Omental fat pad (tissue), 4 donors: ENCODE measurements around the gene CHMP1B. TPM values are rescaled to one million over a fixed set of nuclear protein-coding genes. Genes with fewer than 3 reads are reported as not detected.

ENCODE experiments used
- ATAC-seq: fragments of 150-250 bp; one replicate; pipeline ENCODE4 v1.9.1; 2016; ENCODE audit warnings: mild to moderate bottlenecking, moderate library complexity; ENCODE audit not compliant: low FRiP score
- DNase-seq: peaks from one replicate; pipeline ENCODE4 v3.0.0-alpha.2; 2019; ENCODE audit warnings: low spot score
- total RNA-seq, 4 donors: library from RNA; depleted of rRNA; stranded (reverse); fragments of >200 nt; gene quantifications; one replicate each; pipeline ENCODE4 v1.1.0, GENCODE V29; 2016
- TF ChIP-seq, protein P1 (sequence below), 3 donors: fragments of 450-650 bp; IDR thresholded peaks; one replicate each; pipeline ENCODE4 v1.5.1; 2016 to 2017; ENCODE audit warnings: antibody characterized with exemption in 3 of 3, mild to moderate bottlenecking in 3 of 3, moderate library complexity in 2 of 3

CHMP1B gene
- total RNA-seq, 4 donors from 2014 or later = 32.5 to 80.5 (median 44.5) TPM

DNA sequence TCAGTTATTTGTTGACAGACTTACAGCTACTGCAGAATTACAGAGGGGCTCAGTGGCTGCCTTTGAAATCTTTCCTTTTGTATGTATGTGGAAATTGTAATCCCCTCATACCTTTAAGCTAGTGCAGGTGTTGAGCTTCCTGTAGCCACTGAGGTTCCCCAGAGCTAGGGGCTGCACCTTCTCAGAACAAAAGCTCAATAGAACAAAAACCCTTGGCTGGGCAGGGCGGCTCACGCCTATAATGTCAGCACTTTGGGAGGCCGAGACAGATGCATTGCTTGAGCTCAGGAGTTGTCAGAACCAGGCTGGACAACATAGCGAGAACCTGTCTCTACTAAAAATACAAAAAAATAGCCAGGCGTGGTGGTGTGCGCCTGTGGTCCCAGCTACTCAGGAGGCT is 41.3 kb upstream of the CHMP1B start:
- ATAC-seq = no peak
- DNase-seq = no peak
- TF ChIP-seq, protein P1, sequence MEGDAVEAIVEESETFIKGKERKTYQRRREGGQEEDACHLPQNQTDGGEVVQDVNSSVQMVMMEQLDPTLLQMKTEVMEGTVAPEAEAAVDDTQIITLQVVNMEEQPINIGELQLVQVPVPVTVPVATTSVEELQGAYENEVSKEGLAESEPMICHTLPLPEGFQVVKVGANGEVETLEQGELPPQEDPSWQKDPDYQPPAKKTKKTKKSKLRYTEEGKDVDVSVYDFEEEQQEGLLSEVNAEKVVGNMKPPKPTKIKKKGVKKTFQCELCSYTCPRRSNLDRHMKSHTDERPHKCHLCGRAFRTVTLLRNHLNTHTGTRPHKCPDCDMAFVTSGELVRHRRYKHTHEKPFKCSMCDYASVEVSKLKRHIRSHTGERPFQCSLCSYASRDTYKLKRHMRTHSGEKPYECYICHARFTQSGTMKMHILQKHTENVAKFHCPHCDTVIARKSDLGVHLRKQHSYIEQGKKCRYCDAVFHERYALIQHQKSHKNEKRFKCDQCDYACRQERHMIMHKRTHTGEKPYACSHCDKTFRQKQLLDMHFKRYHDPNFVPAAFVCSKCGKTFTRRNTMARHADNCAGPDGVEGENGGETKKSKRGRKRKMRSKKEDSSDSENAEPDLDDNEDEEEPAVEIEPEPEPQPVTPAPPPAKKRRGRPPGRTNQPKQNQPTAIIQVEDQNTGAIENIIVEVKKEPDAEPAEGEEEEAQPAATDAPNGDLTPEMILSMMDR (IDR thresholded peaks at IDR 0.05) = no peak

DNA sequence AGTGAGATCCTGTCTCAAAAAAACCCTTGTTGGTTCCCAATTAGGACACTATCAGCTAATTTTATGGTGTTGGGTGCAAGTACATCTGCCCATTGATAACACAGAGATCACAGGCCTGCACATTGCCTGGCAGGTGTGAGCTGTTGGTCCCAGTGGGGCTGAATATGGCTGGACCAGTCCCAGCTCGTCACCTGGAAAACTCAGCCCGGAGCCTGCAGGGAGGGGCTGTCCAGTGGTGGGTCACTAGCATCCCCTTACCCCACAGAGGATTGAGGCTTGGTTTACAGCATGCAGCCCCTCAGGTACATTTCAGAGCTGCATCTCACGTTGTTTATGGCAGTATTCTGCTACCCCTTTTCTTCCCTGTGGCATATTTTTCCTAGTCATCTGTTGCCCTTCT is 40.8 kb upstream of the CHMP1B start:
- ATAC-seq (no peak), DNase-seq (no peak)
- TF ChIP-seq, protein P1 (IDR thresholded peaks at IDR 0.05) = no peak

DNA sequence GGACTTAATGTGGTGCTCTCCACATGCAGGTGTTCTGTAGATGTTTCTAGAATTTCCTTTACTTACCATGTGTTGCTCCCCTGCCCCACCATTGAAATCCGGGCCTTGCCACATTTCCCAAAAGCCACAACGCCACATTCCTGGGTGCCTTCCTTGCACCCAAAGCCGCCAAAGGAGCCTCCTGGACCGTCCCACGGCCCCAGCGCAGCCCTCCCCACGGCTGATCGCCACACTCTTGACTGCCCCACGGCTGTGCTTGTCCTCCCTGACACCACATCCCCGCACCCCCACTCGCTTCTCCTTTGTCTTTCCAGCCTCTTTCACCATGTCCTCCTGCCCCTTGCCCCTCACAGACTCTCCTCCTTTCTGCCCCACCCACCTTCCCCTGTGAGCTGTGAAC is 40.2 kb upstream of the CHMP1B start:
- DNase-seq (no peak), ATAC-seq (no peak)
- TF ChIP-seq, protein P1 (IDR thresholded peaks at IDR 0.05) = no peak

DNA sequence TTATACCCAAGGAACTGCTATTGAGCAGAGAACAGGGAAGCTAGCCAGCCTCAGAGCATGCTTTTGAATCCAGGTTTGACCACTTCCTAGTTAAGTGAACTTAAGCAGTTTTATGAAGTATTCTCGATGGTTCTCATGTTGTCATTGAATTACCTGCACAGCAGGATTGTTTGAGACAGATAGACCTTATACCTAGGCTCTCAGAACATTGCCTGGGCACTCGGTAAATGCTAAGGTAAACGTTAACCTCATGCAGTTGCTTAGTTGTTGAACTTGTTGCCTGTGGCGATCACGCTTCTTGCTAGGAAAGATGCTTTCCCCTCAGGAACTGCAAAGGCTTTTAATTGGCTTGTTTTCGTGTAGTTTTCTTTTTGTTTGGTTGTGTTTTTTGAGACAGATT is 34.0 kb upstream of the CHMP1B start:
- no peak for DNase-seq
- ATAC-seq = no peak
- TF ChIP-seq, protein P1 (IDR thresholded peaks at IDR 0.05) = no peak

DNA sequence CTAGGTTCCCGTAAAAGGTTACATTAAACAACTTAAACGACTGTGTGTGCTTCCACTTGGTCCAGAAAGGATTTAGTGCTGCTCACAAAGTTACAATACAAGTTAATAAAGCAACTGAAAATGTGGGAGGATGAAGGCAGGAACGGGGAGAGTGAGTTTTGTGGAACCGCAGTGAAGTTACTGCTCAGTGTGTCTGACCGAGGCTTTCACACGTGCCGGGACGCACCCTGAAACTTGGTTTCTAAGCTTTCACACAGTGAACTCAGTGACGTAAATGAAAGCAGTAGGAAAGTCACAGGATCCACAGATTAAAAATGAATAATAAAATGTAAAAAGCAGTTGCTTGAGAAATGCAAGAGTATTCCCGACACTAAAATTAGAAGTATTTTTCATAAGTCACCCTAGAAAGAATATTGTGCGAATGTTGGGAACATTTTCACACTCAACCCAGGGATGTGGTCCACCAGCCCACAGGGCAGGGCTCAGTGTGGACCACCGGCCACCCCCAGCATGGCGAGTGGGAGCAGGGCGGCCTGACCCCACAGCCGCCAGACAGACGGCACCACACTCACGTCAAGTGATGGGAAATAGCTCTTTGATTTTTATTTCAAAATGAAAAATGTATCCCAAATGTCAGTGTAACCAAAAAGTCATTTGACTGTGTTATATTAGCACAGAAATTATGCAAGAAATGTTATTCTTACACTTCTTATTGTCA is 32.6 kb upstream of the CHMP1B start:
- TF ChIP-seq, protein P1 (IDR thresholded peaks at IDR 0.05) = no peak
- no peak for DNase-seq
- ATAC-seq = no peak

DNA sequence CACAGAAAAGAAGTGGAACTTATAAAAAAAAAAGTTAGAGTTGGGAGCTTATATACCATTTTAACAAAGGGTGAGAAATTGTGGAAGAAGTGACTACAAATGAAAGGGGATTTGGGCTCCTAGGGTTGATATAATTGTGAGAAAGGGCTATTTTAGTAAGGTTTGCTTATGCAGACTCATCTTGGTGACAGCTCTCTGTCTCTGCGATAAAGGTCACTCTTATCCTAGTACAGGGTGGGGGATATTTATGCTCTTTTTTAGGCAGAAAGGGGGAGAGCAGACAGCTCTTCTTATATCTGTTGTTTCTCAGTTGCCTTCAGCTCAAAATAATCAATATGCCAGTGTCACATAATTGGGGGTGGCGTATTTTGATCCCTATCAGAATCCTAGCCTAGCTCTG is 31.3 kb upstream of the CHMP1B start:
- ATAC-seq (no peak), DNase-seq (no peak)
- TF ChIP-seq, protein P1 (IDR thresholded peaks at IDR 0.05) = no peak

DNA sequence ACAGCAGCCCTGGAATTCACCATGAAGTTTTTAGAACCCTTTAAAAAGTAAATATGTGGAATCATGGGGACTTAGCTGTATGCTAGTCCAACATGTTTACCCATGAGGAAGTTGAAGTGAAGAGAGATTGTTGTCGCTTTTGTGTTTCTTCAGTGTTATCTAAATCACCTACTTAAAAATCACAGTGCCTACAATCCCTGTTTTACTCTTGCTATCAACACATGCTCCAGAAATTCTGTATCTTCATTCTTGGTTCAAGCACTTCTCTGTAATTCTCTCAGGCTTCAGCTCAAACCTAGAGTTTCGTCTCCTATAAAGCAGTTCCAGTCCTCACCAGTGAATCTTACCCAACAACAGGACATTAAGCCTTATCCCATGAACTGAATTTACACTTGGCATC is 30.5 kb upstream of the CHMP1B start:
- DNase-seq = no peak
- TF ChIP-seq, protein P1 (IDR thresholded peaks at IDR 0.05) = no peak
- ATAC-seq = no peak
